ENCODE results near the gene TBPL1.
A peak's percentile ranks its signal among the peaks of the same experiment; 100 is the strongest.

DNA sequence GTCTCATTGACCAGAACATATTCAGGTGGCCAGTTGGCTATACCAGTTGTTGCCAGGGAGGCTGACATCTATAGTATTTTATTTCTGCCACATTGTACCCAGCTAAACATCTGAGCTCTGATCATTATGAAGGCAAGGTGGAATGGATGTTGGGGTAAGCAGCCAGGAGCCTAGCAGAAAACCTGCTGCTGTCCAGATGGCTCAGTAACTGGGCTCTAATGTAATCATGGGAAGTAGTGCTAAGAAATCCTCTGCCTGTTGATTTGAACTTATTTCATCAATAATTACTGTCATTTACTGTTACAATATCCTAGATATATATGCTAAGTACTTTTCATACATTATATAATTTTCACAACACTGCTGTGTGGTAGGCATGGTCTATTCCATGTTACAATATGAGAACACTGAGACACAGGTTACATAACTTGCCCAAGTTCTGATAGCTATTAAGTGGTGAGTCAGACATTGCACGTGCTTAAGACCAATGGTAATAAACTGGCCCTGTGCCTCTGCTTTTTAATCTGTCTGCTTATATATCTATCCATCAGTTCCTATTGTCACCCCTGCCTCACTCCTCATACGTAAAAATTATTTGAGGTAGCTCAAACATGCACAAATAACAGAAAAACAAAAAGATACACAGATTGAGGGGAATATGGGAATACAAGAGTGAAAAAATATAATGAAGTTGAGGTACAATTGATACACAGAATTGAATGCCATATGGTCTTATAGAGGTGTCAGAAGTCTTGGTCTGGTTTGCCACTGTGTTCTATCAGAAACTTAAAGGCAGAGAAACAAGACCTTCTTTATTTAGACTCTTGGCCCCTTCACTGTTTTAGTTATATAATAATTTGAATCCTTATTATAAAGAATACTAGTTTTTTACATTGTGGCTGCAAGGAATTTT lies 25.2 kb downstream of the TBPL1 start:
- TF ChIP-seq POLR2A (IDR thresholded peaks at IDR 0.05; ENCODE audit: extremely low read depth, insufficient read length): no peak
- TF ChIP-seq, protein P1, sequence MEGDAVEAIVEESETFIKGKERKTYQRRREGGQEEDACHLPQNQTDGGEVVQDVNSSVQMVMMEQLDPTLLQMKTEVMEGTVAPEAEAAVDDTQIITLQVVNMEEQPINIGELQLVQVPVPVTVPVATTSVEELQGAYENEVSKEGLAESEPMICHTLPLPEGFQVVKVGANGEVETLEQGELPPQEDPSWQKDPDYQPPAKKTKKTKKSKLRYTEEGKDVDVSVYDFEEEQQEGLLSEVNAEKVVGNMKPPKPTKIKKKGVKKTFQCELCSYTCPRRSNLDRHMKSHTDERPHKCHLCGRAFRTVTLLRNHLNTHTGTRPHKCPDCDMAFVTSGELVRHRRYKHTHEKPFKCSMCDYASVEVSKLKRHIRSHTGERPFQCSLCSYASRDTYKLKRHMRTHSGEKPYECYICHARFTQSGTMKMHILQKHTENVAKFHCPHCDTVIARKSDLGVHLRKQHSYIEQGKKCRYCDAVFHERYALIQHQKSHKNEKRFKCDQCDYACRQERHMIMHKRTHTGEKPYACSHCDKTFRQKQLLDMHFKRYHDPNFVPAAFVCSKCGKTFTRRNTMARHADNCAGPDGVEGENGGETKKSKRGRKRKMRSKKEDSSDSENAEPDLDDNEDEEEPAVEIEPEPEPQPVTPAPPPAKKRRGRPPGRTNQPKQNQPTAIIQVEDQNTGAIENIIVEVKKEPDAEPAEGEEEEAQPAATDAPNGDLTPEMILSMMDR (IDR thresholded peaks at IDR 0.05; ENCODE audit: low read depth, low read length): no peak
- TF ChIP-seq, protein P2, sequence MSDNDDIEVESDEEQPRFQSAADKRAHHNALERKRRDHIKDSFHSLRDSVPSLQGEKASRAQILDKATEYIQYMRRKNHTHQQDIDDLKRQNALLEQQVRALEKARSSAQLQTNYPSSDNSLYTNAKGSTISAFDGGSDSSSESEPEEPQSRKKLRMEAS (IDR thresholded peaks at IDR 0.05; ENCODE audit: low read depth, low read length): peak; percentile 72

All from NB4 (cell line).